GM12801 (cell line): Measurements from ENCODE around the gene HDLBP.

Experiments used
- TF ChIP-seq, protein P1 (sequence below): IDR thresholded peaks from one replicate; pipeline ENCODE4 v1.5.1; 2011; ENCODE audit warnings: control low read depth; ENCODE audit not compliant: insufficient read length; ENCODE audit errors: extremely low read depth

Gene HDLBP

DNA sequence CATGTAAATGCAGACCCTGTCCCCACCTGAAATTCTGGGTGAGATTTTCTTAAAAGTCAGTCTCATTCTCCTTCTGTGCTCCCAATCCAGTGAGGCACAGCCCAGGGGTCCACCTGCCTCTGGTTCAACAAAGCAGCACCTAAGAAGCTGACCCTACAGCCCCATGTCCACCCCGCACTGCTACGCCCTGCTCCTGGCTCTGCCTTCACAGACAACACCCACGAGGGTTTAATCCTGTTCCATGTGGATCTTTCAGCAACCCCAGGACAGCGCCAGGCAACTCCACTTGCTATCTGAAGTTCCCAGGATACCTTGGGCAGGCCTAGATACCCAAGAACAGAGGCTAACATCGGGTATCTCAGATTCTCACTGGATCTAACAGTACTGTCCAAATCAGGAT lies 44.9 kb downstream of the HDLBP start:
- TF ChIP-seq, protein P1, sequence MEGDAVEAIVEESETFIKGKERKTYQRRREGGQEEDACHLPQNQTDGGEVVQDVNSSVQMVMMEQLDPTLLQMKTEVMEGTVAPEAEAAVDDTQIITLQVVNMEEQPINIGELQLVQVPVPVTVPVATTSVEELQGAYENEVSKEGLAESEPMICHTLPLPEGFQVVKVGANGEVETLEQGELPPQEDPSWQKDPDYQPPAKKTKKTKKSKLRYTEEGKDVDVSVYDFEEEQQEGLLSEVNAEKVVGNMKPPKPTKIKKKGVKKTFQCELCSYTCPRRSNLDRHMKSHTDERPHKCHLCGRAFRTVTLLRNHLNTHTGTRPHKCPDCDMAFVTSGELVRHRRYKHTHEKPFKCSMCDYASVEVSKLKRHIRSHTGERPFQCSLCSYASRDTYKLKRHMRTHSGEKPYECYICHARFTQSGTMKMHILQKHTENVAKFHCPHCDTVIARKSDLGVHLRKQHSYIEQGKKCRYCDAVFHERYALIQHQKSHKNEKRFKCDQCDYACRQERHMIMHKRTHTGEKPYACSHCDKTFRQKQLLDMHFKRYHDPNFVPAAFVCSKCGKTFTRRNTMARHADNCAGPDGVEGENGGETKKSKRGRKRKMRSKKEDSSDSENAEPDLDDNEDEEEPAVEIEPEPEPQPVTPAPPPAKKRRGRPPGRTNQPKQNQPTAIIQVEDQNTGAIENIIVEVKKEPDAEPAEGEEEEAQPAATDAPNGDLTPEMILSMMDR, result no peak

DNA sequence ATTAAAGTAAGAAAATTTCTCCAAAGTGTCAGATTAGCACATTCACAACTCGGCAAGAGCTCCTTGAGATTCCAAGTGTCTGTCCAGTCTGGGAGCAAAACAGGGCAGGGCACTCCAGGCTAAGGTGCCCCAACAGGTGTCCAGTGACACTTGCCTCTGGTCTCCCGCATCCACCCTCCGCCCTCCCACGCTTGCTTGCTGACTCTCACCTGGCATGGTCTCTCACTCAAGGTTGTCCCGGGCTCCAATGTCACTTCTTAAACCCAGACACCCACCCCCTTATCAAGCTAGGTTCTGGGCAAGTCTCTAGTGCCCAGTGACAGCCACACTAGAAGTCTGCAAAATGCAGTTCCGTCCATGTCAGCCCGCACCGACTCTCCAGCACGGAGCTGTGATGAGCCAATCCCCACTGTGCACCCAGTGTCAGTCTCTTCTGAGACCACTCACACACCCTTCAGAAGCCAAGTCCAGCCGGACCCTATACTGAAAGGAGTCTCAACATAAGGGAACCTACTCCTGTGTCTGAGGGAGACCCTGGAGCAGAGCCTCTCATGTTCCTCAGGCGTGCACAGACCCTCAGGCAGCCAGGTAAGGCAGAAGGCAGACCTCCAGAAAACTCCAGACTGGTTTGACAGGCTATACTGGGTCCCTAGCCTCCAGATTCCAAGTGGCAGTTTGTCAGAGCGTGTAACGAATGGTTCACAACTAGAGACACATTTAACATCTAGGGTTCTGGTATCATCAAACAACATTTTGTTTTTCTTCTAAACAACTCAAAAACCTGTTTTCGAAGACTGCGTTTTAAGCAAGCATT lies 45.6 kb downstream of the HDLBP start:
- TF ChIP-seq, protein P1, result no peak

DNA sequence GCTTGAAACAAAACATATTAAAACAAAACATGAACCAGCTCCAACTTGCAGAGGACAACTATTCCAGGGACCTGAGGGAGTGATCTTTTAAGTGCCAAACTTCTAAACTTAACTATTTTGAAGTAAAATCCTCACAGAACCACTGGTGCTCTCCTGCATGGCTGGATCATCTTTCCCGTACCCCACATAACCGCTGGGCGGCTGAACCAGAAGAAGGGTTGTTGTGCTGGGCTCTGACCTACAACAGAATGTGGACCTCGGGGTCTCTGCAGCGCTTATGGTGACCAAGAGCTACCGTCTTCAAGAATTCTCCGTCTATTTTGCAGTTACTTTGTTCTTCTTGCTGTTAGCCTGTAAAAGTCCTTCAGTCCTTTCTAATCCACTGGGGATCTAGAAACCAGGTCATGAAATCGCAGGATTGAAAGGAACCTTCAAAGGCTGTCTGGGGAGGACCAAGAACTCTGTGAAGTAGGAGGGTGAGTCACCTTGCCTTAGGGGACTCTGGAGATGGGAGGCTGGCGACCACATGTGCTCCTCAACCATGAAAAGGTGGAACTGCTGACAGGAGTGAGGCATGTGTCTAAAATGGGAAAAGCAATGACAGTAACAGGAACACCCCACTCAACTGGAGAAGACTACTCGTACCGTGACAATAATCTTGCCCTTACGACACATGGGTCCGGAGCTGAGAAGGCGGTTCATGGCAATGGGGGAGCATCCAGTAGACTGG lies 46.6 kb downstream of the HDLBP start:
- TF ChIP-seq, protein P1, result no peak

DNA sequence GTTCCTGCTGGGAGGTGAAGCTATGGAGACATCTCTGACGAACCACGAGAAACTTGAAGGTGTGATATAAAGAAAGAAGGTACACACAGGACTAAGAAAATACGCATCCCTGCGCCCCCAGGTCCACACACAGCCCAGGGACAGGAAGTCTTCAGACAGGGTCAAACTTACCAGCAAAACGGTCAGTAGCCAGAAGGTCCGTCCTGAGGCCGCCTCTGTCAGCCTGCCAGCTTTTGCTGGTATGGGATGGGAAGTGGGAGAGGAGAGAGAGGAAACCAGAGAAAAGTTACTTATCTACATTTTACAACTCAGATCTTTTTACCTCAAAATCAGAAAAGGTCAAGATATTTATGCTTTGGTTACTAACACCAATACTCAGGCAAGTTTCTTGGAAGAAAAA lies 47.2 kb downstream of the HDLBP start:
- TF ChIP-seq, protein P1, result no peak

DNA sequence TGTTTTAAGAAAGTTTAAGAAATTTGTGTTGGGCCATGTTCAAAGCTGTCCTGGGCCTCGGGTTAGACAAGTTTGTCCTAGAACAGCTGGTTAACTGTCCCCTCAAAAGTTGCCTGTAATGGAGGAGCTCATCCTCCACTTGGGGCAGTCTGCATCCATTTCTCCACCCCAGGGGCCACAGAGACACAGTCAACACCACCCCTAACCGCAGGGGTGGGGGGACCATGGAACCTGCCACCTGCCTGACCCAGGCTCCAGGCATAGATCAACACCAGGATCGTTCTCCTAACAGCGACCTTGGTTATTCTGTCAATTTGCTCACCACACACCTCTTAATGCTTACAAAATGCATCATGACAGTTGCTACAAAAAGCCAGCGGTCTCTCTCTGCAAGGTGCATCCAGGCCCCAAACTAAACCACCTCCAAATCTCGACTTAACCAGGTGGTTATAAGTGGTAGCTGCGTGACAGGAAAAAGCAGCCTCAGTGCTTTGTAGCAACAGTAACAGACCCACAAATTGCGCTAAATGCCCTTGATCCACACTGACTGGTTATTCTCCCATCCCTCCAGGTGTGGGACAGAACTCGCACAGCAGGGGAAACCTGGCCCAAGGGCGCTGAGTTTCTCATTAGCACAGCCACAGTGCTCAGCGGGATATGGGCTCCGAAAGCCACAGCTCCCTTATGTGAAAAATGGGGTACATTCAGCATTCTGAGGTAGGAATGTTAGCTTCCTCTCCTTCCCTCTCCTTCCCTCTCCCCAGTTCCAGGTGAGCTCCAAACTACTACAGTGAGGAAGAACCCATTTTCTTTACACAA lies 48.0 kb downstream of the HDLBP start:
- TF ChIP-seq, protein P1, result no peak

DNA sequence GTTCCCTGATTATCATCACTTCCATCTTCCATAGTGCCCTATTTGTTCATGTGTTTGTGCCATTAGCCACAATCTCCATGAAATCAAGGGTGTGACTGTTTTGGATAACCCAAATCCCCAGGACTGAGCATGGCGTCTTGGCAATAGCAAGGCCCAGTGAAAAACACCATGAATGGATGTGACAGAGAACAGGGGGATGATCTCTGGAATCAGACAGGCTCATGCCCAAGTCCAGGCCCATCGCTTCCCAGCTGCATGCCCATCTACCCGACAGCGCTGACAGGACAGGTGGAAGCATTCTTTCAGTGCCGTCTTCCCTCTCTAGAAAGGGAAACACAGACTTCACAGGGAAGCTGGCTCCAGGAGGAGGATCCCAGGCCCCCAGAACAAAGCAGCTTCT lies 50.0 kb downstream of the HDLBP start:
- TF ChIP-seq, protein P1, result no peak

DNA sequence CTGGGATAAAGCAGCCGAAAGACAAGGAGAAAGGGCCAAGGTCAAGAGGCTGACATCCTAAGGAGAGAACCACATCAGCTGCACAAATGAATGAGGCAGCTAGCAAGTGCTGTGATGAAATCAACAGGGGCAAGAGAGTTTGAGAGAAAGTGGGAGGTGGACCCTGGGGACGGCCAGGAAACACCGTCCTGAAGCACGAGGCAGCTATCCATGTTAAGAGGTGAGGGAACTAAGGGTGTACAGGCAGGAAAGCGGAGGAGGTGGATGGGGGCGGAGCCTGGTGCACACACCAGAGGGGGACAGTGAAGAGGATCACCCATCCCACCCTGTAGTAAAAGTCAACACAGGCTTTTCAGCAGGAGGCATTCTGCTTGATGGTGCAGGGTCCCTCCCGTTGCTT lies 52.4 kb downstream of the HDLBP start:
- TF ChIP-seq, protein P1, result no peak
